Measurements from ENCODE around the gene ATP13A4. TPM values are rescaled to one million over a fixed set of nuclear protein-coding genes. Genes with fewer than 3 reads are reported as not detected.

The ATP13A4 gene
- total and polyA plus RNA-seq, 2 donors from 2014 or later = 0.49 to 3.7 TPM

GRCh38 chr3:193354423-193354822, 200.3 kb downstream of the ATP13A4 start:
- Histone ChIP-seq H3K4me3 (ENCODE audit: low read length in 3 of 3) (no peak overlapping the region), H3K9ac (ENCODE audit: low read length in 3 of 3) (no peak overlapping the region), H3K36me3 (ENCODE audit: control insufficient read depth in 2 of 3, insufficient read depth in 3 of 3, low read length in 3 of 3) (no peaks in the 10 kb centered on the region), H3K9me3 (ENCODE audit: control insufficient read depth in 2 of 3, insufficient read depth in 1 of 3, low read length in 3 of 3) (no peaks in the 10 kb centered on the region), H3K27ac (ENCODE audit: low read depth in 2 of 2, low read length in 2 of 2) (no peak overlapping the region), H3K4me1 (ENCODE audit: control insufficient read depth in 2 of 3, insufficient read depth in 2 of 3, low read depth in 1 of 3, low read length in 3 of 3) (no peaks in the 10 kb centered on the region), H3K27me3 (ENCODE audit: control insufficient read depth, insufficient read depth, low read length) (no peaks in the 10 kb centered on the region)
- no peak for TF ChIP-seq CTCF (IDR thresholded peaks at IDR 0.05; ENCODE audit: borderline replicate concordance, extremely low read depth, insufficient read depth)
- FAIRE-seq (no peak), DNase-seq (no peak)
- intact Hi-C loops (cut with DNase I) = no loop called here

Other genes starting within 250 kb of the ATP13A4 start
- gene ATP13A5, start 176.1 kb downstream of the ATP13A4 start, total RNA-seq = not detected
- gene ATP13A5, start 176.1 kb downstream of the ATP13A4 start, polyA plus RNA-seq (ENCODE audit: insufficient read depth, low read depth, low replicate concordance) = not detected
- 56.3 TPM for gene OPA1, start 38.3 kb upstream of the ATP13A4 start, total RNA-seq
- 18.1 TPM for gene OPA1, start 38.3 kb upstream of the ATP13A4 start, polyA plus RNA-seq (ENCODE audit: insufficient read depth, low read depth, low replicate concordance)

All from kidney (tissue), 14 donors.